ENCODE data around the gene RFX3. TPM values are rescaled to one million over a fixed set of nuclear protein-coding genes. Genes with fewer than 3 reads are reported as not detected.
A peak's percentile ranks its signal among the peaks of the same experiment; 100 is the strongest.

Gene RFX3
- total RNA-seq, 1 donor from 2014 or later, result 39.1 TPM

DNA sequence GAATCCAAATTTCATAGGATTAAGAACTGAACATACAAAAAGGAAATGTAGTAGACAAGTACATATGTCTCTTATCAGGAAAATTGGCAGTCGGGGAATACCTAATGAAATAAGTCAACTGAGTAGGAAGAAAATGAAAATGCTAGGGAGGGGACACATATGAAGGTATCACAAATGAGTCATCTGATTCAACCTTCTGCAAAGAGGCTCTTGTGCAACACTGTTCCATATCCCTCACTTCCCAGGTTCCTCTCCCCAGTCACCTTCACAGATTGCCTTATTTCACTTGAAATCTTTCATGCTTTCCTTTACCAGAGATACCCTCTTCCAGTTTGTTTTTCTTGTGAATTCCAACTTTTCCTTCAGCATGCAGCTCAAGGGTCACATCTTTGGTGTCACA, 139.0 kb downstream of the RFX3 start:
- no peak for ATAC-seq (ENCODE audit: low read depth)
- Mint-ChIP-seq H3K9me3 (peaks cover 10% of the 10 kb centered on the region), H3K27ac (no peak overlapping the region), H3K27me3 (no peaks in the 10 kb centered on the region), H3K4me1 (peaks cover 12% of the 10 kb centered on the region), H3K4me3 (no peak overlapping the region), H3K36me3 (ENCODE audit: low read depth) (peaks cover 61% of the 10 kb centered on the region)
- POLR2A ChIA-PET, result no interaction called here
- no peak for DNase-seq
- TF ChIP-seq, protein P1, sequence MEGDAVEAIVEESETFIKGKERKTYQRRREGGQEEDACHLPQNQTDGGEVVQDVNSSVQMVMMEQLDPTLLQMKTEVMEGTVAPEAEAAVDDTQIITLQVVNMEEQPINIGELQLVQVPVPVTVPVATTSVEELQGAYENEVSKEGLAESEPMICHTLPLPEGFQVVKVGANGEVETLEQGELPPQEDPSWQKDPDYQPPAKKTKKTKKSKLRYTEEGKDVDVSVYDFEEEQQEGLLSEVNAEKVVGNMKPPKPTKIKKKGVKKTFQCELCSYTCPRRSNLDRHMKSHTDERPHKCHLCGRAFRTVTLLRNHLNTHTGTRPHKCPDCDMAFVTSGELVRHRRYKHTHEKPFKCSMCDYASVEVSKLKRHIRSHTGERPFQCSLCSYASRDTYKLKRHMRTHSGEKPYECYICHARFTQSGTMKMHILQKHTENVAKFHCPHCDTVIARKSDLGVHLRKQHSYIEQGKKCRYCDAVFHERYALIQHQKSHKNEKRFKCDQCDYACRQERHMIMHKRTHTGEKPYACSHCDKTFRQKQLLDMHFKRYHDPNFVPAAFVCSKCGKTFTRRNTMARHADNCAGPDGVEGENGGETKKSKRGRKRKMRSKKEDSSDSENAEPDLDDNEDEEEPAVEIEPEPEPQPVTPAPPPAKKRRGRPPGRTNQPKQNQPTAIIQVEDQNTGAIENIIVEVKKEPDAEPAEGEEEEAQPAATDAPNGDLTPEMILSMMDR (IDR thresholded peaks at IDR 0.05), result no peak
- intact Hi-C loops (cut with micrococcal nuclease), result no loop called here
- CTCF ChIA-PET, result interaction anchor here (0.7 kb wide), 1 partner anchor 113 kb away, joined by 3 read pairs; no protein-coding TSS in a partner anchor

DNA sequence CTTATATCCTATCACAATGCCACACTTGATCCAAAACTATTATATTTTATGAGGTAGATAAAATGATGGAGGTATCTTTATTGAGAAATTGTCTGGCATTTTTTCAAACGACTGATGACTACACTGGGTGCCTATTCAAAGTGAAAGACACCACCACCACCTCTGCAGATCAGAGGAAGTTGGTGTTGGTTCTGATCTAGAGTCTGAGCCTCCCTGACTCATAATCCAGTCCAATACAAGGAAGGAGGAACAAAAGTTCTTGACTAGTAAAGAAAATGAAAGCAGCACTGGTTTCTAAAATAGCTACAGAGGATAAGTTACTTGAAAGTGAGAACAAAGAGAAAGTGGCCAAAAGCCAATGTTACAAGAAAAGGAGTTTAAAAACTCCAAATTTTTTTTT, 139.9 kb downstream of the RFX3 start:
- Mint-ChIP-seq H3K4me3 (peak overlapping the region; percentile 19), H3K27ac (no peak overlapping the region), H3K27me3 (no peaks in the 10 kb centered on the region), H3K9me3 (peaks cover 10% of the 10 kb centered on the region), H3K4me1 (peaks cover 12% of the 10 kb centered on the region), H3K36me3 (ENCODE audit: low read depth) (peaks cover 53% of the 10 kb centered on the region)
- POLR2A ChIA-PET, result interaction anchor here (1.0 kb wide), 1 partner anchor 140 kb away, joined by 4 read pairs; the partner anchor contains the start of gene RFX3
- no peak for DNase-seq
- TF ChIP-seq, protein P1 (IDR thresholded peaks at IDR 0.05), result no peak
- ATAC-seq (ENCODE audit: low read depth), result peak; percentile 69
- intact Hi-C loops (cut with micrococcal nuclease), result no loop called here
- CTCF ChIA-PET, result interaction anchor here (0.7 kb wide), 1 partner anchor 114 kb away, joined by 3 read pairs; no protein-coding TSS in a partner anchor

DNA sequence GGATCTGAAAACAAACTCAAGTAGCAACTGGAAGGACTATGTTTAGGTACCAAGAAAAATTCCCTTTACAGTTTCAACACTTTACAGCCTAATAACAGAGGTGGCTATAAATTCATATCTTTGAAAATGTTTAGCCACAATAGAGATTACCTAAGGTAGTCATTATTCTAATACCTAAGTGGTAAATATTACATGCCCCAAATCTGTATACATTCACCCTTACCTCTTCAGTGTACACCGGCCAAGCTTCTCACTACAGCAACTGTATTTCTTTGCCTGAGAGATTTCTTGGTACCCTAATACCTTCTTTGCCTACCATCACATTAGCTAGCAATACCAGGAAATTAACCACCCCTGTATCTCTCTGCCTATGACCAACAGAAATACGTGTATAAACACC, 154.0 kb downstream of the RFX3 start:
- Mint-ChIP-seq H3K27ac (no peak overlapping the region), H3K4me1 (peaks cover 10% of the 10 kb centered on the region), H3K4me3 (no peak overlapping the region), H3K36me3 (ENCODE audit: low read depth) (no peaks in the 10 kb centered on the region), H3K9me3 (no peaks in the 10 kb centered on the region), H3K27me3 (no peaks in the 10 kb centered on the region)
- intact Hi-C loops (cut with micrococcal nuclease), result no loop called here
- POLR2A ChIA-PET, result no interaction called here
- no peak for DNase-seq
- TF ChIP-seq, protein P1 (IDR thresholded peaks at IDR 0.05), result no peak
- CTCF ChIA-PET, result no interaction called here
- ATAC-seq (ENCODE audit: low read depth), result no peak

DNA sequence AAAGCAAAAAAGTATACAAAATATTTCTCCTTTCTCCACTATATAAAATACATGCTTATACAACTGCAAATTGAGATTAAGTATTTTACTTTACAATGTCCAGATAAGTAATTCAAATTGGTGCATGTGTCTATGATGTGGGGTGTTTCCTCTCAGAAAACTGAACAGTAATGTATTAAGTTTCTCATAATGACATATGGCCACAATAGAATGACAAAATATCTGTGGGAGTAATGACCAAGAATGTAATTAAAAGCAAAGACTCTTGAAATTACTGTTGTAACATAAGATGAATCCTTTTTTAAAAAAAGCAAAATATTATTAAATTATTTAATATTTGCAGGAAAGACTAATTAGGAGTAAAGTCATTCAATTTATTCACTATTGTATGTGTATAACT, 155.1 kb downstream of the RFX3 start:
- intact Hi-C loops (cut with micrococcal nuclease), result no loop called here
- no peaks in the 10 kb centered on the region for H3K27me3 Mint-ChIP-seq
- H3K36me3 Mint-ChIP-seq (ENCODE audit: low read depth), result no peaks in the 10 kb centered on the region
- ChIA-PET POLR2A (no interaction called here), CTCF (no interaction called here)
- no peak overlapping the region for H3K27ac Mint-ChIP-seq
- no peak for DNase-seq
- H3K4me1 Mint-ChIP-seq, result peaks cover 10% of the 10 kb centered on the region
- H3K4me3 Mint-ChIP-seq, result no peak overlapping the region
- H3K9me3 Mint-ChIP-seq, result no peaks in the 10 kb centered on the region
- no peak for ATAC-seq (ENCODE audit: low read depth)
- TF ChIP-seq, protein P1 (IDR thresholded peaks at IDR 0.05), result no peak

DNA sequence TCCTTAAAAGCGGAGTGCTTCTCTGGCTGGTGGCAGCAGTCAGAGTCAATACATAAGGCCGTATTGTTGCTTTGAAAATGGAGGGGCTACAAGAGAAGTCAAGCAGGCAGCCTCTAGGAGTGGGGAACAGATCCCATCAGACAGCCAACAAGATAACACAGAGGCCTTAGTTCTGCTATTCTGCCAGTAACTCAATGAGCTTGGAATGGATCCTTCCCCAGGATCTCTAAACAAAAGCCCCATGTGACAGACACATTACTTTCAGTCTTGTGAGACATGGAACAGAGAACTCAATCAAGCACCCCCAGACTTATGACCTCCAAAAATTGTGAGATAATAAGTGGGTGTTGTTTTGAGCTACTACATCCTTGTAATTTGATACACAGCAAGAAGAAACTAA, 158.6 kb downstream of the RFX3 start:
- Mint-ChIP-seq H3K36me3 (ENCODE audit: low read depth) (peaks cover 10% of the 10 kb centered on the region), H3K4me3 (no peak overlapping the region), H3K9me3 (no peaks in the 10 kb centered on the region), H3K27me3 (no peaks in the 10 kb centered on the region), H3K4me1 (peaks cover 12% of the 10 kb centered on the region), H3K27ac (no peak overlapping the region)
- intact Hi-C loops (cut with micrococcal nuclease), result no loop called here
- TF ChIP-seq, protein P1 (IDR thresholded peaks at IDR 0.05), result no peak
- ChIA-PET CTCF (no interaction called here), POLR2A (no interaction called here)
- DNase-seq, result no peak
- no peak for ATAC-seq (ENCODE audit: low read depth)

Data from activated B cell treated with CpG ODN at 0.5 μM for 24 hours (primary cell).